ENCODE data around the gene DYDC2. TPM values are rescaled to one million over a fixed set of nuclear protein-coding genes. Genes with fewer than 3 reads are reported as not detected.

The DYDC2 gene
- total RNA-seq, 4 donors from 2014 or later: 0.70 TPM; not detected in 3

DNA sequence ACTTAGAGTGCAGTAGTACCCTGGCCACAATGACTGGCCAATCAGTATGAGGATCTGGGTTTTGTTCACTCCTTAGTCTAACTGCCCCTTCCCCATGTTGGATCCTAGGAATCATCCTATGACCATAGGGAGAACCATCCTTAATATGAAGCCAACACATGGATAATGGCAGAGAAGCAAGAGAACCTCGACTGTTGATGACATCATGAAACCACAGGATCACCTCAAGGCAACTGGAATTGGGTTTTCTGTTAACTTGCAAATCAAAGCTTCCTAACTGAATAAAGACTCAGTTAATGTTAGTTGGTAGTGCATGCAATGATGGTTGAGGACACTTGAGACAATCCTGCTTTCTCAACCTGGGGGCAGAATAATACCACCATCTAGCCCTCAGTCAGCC lies 48.5 kb downstream of the DYDC2 start:
- no peak overlapping the region for H3K27ac ChIP-seq
- H3K36me3 ChIP-seq: no peaks in the 10 kb centered on the region
- no peaks in the 10 kb centered on the region for H3K27me3 ChIP-seq
- peaks cover 0 to 14% (median 0%) of the 10 kb centered on the region in 4 donors for H3K4me1 ChIP-seq
- H3K9me3 ChIP-seq: no peaks in the 10 kb centered on the region
- no peak for DNase-seq
- no peak overlapping the region for H3K4me3 ChIP-seq
- TF ChIP-seq POLR2A (IDR thresholded peaks at IDR 0.05) (no peak), CTCF (IDR thresholded peaks at IDR 0.05) (no peak)

GRCh38 chr10:80405626-80406025 lies 49.0 kb downstream of the DYDC2 start:
- H3K36me3 ChIP-seq: no peaks in the 10 kb centered on the region
- no peak for DNase-seq
- H3K4me1 ChIP-seq: peaks cover 0 to 20% (median 0%) of the 10 kb centered on the region in 4 donors
- no peak overlapping the region for H3K27ac ChIP-seq
- TF ChIP-seq POLR2A (IDR thresholded peaks at IDR 0.05) (no peak), CTCF (IDR thresholded peaks at IDR 0.05) (no peak)
- H3K27me3 ChIP-seq: no peaks in the 10 kb centered on the region
- no peak overlapping the region for H3K4me3 ChIP-seq
- H3K9me3 ChIP-seq: no peaks in the 10 kb centered on the region

DNA sequence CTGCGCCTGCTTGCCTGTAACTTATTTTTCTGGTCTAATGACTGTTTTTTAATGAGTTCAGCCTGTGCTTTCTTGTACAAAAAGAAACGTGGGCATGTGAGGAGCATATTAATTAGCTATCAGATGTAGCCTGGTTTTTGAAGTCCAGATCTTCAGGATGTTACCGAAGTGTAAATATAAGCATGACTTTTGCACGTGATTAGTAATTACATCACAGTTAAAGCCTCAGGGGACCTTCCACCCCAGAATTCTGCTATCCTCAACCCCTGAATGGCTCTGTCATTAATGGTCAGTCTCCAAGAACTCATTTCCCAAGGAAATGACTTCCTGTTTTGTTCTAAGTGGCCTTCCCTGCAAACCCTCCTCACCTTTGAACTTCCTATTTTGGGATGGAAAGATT lies 49.6 kb downstream of the DYDC2 start:
- H3K4me1 ChIP-seq: peaks cover 0 to 26% (median 0%) of the 10 kb centered on the region in 4 donors
- no peaks in the 10 kb centered on the region for H3K9me3 ChIP-seq
- DNase-seq: no peak
- H3K27ac ChIP-seq: no peak overlapping the region
- H3K27me3 ChIP-seq: no peaks in the 10 kb centered on the region
- no peak overlapping the region for H3K4me3 ChIP-seq
- TF ChIP-seq POLR2A (IDR thresholded peaks at IDR 0.05): no peak
- TF ChIP-seq CTCF (IDR thresholded peaks at IDR 0.05): no peak
- H3K36me3 ChIP-seq: no peaks in the 10 kb centered on the region

DNA sequence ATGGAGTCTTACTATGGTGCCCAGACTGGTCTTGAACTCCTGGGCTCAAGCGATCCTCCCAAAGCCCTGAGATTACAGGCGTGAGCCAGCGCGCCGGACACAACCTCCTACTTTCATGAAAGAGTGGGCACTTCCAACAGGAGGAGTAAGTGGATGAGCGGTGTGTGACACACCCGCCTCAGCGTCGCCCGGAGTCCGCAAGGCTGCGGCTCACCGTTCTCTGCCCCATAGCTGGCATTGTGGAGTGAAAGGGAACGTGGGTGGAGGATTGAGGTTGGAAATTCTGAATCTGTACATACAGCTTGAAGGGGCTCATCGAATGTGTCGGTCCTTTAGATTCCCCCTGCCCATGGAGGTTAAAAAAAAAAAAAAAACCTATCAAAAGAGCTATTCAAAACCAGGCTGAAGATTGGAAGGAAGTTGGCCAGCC lies 51.2 kb downstream of the DYDC2 start:
- H3K4me1 ChIP-seq: peaks cover 0 to 40% (median 0%) of the 10 kb centered on the region in 4 donors
- H3K9me3 ChIP-seq: no peaks in the 10 kb centered on the region
- H3K27ac ChIP-seq: peak overlapping the region; percentile 72 to 89 (median 77)
- H3K27me3 ChIP-seq: no peaks in the 10 kb centered on the region
- no peak for TF ChIP-seq POLR2A (IDR thresholded peaks at IDR 0.05)
- no peak for TF ChIP-seq CTCF (IDR thresholded peaks at IDR 0.05)
- H3K36me3 ChIP-seq: no peaks in the 10 kb centered on the region
- DNase-seq: peak in 2 of 3 donors; percentile 66 to 69
- H3K4me3 ChIP-seq: peak overlapping the region; percentile 73 to 93 (median 90)

- TF ChIP-seq POLR2A (IDR thresholded peaks at IDR 0.05): peak; percentile 48 to 54
- peak in 1 of 6 experiments; percentile 21 for TF ChIP-seq CTCF (IDR thresholded peaks at IDR 0.05)
Measured at GRCh38 chr10:80408242-80409101, 51.9 kb downstream of the DYDC2 start, which contains the start of gene PRXL2A. Gene PRXL2A, plus strand, starts transcription at chr10:80408551. Its CDS starts 11,917 bp downstream, at chr10:80420468.

More at GRCh38 chr10:80408242-80409101, 51.9 kb downstream of the DYDC2 start, which contains the start of gene PRXL2A:
- Histone ChIP-seq H3K27me3 (no peaks in the 10 kb centered on the region), H3K4me3 (peak within 1 kb of the TSS; percentile 73 to 93 (median 90)), H3K4me1 (peaks cover 0 to 46% (median 0%) of the 10 kb centered on the region in 4 donors), H3K27ac (peak within 1 kb of the TSS; percentile 72 to 89 (median 77)), H3K9me3 (no peaks in the 10 kb centered on the region), H3K36me3 (no peaks in the 10 kb centered on the region)
- DNase-seq: peak; percentile 79 to 93 (median 90)
